ENCODE measurements around the gene RNASE7.

- TF ChIP-seq CTCF (IDR thresholded peaks at IDR 0.05) (no peak), POLR2A (IDR thresholded peaks at IDR 0.05) (no peak)
These were observed 17.4 kb upstream of the RNASE7 start, which contains the start of gene NDRG2 for GRCh38 chr14:21024585-21025370.
